Muscle layer of colon (tissue), 2 donors: ENCODE results near the gene LRP4.

Experiments used
- H3K27ac ChIP-seq: one replicate; pipeline ENCODE4 v1.7.0; 2013; ENCODE audit warnings: low read depth, mild to moderate bottlenecking, low read length, moderate library complexity
- H3K27me3 ChIP-seq, 2 donors: one replicate each; pipeline ENCODE4 v1.7.0; 2013; ENCODE audit warnings: low read length in 2 of 2, mild to moderate bottlenecking in 2 of 2; ENCODE audit not compliant: insufficient read depth in 2 of 2, control insufficient read depth in 1 of 2
- H3K36me3 ChIP-seq: one replicate; pipeline ENCODE4 v1.7.0; 2013; ENCODE audit warnings: mild to moderate bottlenecking, low read length; ENCODE audit not compliant: insufficient read depth
- H3K4me1 ChIP-seq: one replicate; pipeline ENCODE4 v1.7.0; 2013; ENCODE audit warnings: mild to moderate bottlenecking, low read length; ENCODE audit not compliant: insufficient read depth
- H3K4me3 ChIP-seq, 2 donors: one replicate each; pipeline ENCODE4 v1.7.0; 2013; ENCODE audit warnings: low read length in 2 of 2, low read depth in 1 of 2, mild to moderate bottlenecking in 1 of 2, moderate library complexity in 1 of 2
- H3K9ac ChIP-seq: one replicate; pipeline ENCODE4 v1.7.0; 2013; ENCODE audit warnings: low read length
- H3K9me3 ChIP-seq: one replicate; pipeline ENCODE4 v1.7.0; 2013; ENCODE audit warnings: mild to moderate bottlenecking, low read length
- donor health status: abdominal sarcoma.
- donor health status: Adenocarcinoma of cecum.

Gene LRP4

GRCh38 chr11:46858920-46859546 is 59.3 kb downstream of the LRP4 start:
- H3K27me3 ChIP-seq, result no peaks in the 10 kb centered on the region
- no peaks in the 10 kb centered on the region for H3K36me3 ChIP-seq
- peaks cover 16% of the 10 kb centered on the region for H3K4me1 ChIP-seq
- H3K9ac ChIP-seq, result no peak overlapping the region
- no peak overlapping the region for H3K4me3 ChIP-seq
- H3K27ac ChIP-seq, result no peak overlapping the region
- no peaks in the 10 kb centered on the region for H3K9me3 ChIP-seq

- no peak overlapping the region for H3K27ac ChIP-seq
- no peaks in the 10 kb centered on the region for H3K9me3 ChIP-seq
- H3K4me3 ChIP-seq, result no peak overlapping the region
- no peaks in the 10 kb centered on the region for H3K36me3 ChIP-seq
- H3K9ac ChIP-seq, result no peak overlapping the region
- H3K4me1 ChIP-seq, result peaks cover 16% of the 10 kb centered on the region
- no peaks in the 10 kb centered on the region for H3K27me3 ChIP-seq
Measured at GRCh38 chr11:46857666-46858065, 60.7 kb downstream of the LRP4 start.

- Histone ChIP-seq H3K4me1 (peaks cover 16% of the 10 kb centered on the region), H3K9ac (no peak overlapping the region), H3K4me3 (no peak overlapping the region), H3K27me3 (no peaks in the 10 kb centered on the region), H3K9me3 (no peaks in the 10 kb centered on the region), H3K36me3 (no peaks in the 10 kb centered on the region), H3K27ac (no peak overlapping the region)
Measured at GRCh38 chr11:46856605-46857343, 61.6 kb downstream of the LRP4 start.

DNA sequence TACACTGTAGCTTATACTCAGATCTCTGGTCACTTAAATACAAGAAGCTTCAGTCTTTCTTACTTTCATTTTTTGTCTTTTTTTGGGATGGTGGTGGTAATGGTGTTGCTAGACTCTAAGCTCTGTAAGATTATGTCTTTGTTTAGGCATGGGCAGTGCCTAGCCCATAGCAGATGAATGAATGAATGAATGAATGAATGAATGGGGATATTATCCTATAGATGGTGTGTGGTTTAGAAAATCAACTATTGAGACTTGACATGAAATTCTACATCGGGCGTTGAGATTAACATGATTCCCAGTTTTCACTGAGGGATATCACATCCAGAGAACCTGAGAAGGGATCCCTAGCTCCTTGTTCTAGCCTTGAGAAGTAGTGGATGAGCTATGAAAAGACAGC is 62.5 kb downstream of the LRP4 start:
- no peak overlapping the region for H3K27ac ChIP-seq
- H3K27me3 ChIP-seq, result no peaks in the 10 kb centered on the region
- no peak overlapping the region for H3K4me3 ChIP-seq
- no peaks in the 10 kb centered on the region for H3K36me3 ChIP-seq
- peaks cover 16% of the 10 kb centered on the region for H3K4me1 ChIP-seq
- H3K9ac ChIP-seq, result no peak overlapping the region
- no peaks in the 10 kb centered on the region for H3K9me3 ChIP-seq

GRCh38 chr11:46855167-46855566 is 63.2 kb downstream of the LRP4 start:
- no peaks in the 10 kb centered on the region for H3K36me3 ChIP-seq
- H3K4me3 ChIP-seq, result no peak overlapping the region
- no peaks in the 10 kb centered on the region for H3K27me3 ChIP-seq
- no peaks in the 10 kb centered on the region for H3K9me3 ChIP-seq
- H3K4me1 ChIP-seq, result peaks cover 13% of the 10 kb centered on the region
- no peak overlapping the region for H3K9ac ChIP-seq
- H3K27ac ChIP-seq, result no peak overlapping the region

DNA sequence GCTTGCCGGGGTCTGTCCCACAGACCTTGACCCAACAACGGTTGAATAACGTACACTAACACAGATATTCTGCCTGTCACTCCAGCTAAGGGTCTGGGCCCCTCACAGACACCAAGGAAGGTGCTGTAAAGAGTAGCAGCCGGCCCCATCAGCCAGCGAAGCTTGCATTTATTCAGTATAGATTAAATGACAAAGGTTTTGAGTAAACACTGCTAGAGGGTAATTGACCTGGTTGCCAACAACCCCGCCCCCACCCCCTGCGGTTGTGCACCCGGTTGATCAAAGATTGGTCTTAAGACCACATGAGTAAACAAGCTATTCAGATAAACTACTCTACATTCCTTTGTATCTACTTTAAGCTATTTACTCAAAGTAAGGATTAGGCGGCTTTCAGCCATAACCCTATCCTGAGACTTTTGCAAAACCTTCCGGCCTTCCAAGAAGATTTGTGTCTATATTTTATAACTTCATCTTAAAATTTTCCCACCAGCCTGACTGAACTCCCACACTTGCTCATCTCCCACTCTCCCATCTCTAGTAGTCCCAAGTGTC is 67.4 kb downstream of the LRP4 start:
- H3K36me3 ChIP-seq, result no peaks in the 10 kb centered on the region
- H3K9ac ChIP-seq, result no peak overlapping the region
- no peaks in the 10 kb centered on the region for H3K27me3 ChIP-seq
- H3K27ac ChIP-seq, result no peak overlapping the region
- H3K4me1 ChIP-seq, result peaks cover 5% of the 10 kb centered on the region
- no peaks in the 10 kb centered on the region for H3K9me3 ChIP-seq
- H3K4me3 ChIP-seq, result no peak overlapping the region

DNA sequence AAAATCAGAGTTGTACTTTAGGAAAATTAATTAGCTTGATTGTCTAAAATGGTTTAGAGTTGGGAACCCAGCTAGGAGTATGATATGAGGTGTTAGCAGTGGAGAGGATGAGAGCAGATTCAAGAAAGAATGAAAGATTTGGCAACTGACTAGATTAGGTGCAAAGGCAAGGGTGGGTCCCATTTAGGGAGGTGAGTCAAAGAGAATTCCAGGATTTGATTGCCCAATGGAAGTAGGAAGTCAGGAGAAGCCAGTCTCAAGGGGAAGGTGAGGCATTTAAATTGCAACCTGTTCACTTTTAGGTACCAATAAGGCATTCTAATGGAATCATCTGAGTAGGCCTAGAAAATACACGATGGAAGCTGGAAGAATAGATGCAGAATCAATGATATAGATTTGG is 68.7 kb downstream of the LRP4 start:
- H3K9me3 ChIP-seq, result no peaks in the 10 kb centered on the region
- no peak overlapping the region for H3K27ac ChIP-seq
- no peak overlapping the region for H3K9ac ChIP-seq
- H3K4me1 ChIP-seq, result peaks cover 12% of the 10 kb centered on the region
- no peak overlapping the region for H3K4me3 ChIP-seq
- H3K36me3 ChIP-seq, result no peaks in the 10 kb centered on the region
- no peaks in the 10 kb centered on the region for H3K27me3 ChIP-seq

GRCh38 chr11:46846510-46846830 is 71.9 kb downstream of the LRP4 start:
- no peaks in the 10 kb centered on the region for H3K27me3 ChIP-seq
- H3K4me3 ChIP-seq, result peak overlapping the region; percentile 92 to 95
- no peaks in the 10 kb centered on the region for H3K36me3 ChIP-seq
- peak overlapping the region; percentile 41 for H3K27ac ChIP-seq
- peak overlapping the region; percentile 59 for H3K9ac ChIP-seq
- no peaks in the 10 kb centered on the region for H3K9me3 ChIP-seq
- H3K4me1 ChIP-seq, result peaks cover 15% of the 10 kb centered on the region

GRCh38 chr11:46845740-46846509 is 72.4 kb downstream of the LRP4 start, which contains the start of gene CKAP5:
CKAP5 (minus strand) TSS chr11:46846280; CDS start chr11:46821231, 25,049 bp downstream.
- no peaks in the 10 kb centered on the region for H3K27me3 ChIP-seq
- peak within 1 kb of the TSS; percentile 74 for H3K9ac ChIP-seq
- H3K36me3 ChIP-seq, result no peaks in the 10 kb centered on the region
- peaks cover 15% of the 10 kb centered on the region for H3K4me1 ChIP-seq
- no peaks in the 10 kb centered on the region for H3K9me3 ChIP-seq
- peak within 1 kb of the TSS; percentile 92 to 95 for H3K4me3 ChIP-seq
- peak within 1 kb of the TSS; percentile 41 for H3K27ac ChIP-seq

DNA sequence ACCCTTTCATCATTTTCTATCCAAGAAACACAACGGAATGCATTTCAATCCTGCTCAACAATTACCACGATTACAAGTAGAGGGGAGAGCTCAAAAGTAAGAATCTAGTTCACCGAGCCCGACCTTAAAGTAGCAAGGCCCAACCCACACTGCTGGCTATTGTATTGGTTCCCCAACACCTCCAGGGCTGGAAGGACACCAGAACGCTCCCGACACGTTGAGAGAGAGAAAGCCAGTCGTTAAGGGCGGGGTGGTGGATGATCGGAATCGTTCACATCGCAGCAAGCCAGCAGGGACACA is 73.0 kb downstream of the LRP4 start:
- no peaks in the 10 kb centered on the region for H3K9me3 ChIP-seq
- peak overlapping the region; percentile 74 for H3K9ac ChIP-seq
- H3K27ac ChIP-seq, result peak overlapping the region; percentile 41
- no peaks in the 10 kb centered on the region for H3K27me3 ChIP-seq
- H3K4me3 ChIP-seq, result peak overlapping the region; percentile 92 to 95
- peaks cover 15% of the 10 kb centered on the region for H3K4me1 ChIP-seq
- H3K36me3 ChIP-seq, result no peaks in the 10 kb centered on the region

- no peaks in the 10 kb centered on the region for H3K27me3 ChIP-seq
- no peaks in the 10 kb centered on the region for H3K9me3 ChIP-seq
- no peak overlapping the region for H3K9ac ChIP-seq
- no peak overlapping the region for H3K4me3 ChIP-seq
- H3K4me1 ChIP-seq, result peaks cover 8% of the 10 kb centered on the region
- no peak overlapping the region for H3K27ac ChIP-seq
- no peaks in the 10 kb centered on the region for H3K36me3 ChIP-seq
Measured at GRCh38 chr11:46840116-46840515, 78.2 kb downstream of the LRP4 start.
